Thyroid gland (tissue), 4 donors: Measurements from ENCODE around the gene CAST.
"Not testable (repeated sequence)": the region's sequence is repeated elsewhere in the genome, so short reads cannot be mapped to it uniquely, and the experiment has no call there.

Experiments
- POLR2A ChIP-seq, 2 donors: fragments of 450-650 bp; IDR thresholded peaks; one replicate each; pipeline ENCODE4 v1.6.1; 2017; ENCODE audit warnings: antibody characterized with exemption in 2 of 2, mild to moderate bottlenecking in 2 of 2, moderate library complexity in 1 of 2
- TF ChIP-seq, protein P1 (sequence below), 6 experiments: fragments of 200-600 bp in 3 of 6; fragments of 450-650 bp in 3 of 6; sonication (generic) in 3 of 6; IDR thresholded peaks; one replicate each; pipeline ENCODE4 v1.5.1; 2016 to 2019; ENCODE audit warnings: antibody characterized with exemption in 6 of 6, mild to moderate bottlenecking in 2 of 6, inconsistent platforms in 1 of 6, moderate library complexity in 1 of 6

DNA sequence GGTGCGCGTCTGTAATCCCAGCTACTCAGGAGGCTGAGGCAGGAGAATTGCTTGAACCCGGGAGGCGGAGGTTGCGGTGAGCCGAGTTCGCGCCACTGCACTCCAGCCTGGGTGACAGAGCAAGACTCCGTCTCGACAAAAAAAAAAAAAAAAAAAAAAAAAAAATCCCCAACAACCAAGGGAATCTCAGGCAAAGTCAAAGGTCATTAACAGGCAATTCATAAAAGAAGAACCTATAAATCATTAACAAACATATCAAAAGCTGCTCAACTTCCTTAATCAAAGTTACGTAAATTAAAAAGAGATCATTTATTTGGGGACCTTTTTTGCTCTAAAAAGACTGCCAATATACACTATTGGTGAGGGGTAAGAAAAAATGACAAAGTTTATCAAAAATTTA lies 139.5 kb downstream of the CAST start:
- TF ChIP-seq, protein P1, sequence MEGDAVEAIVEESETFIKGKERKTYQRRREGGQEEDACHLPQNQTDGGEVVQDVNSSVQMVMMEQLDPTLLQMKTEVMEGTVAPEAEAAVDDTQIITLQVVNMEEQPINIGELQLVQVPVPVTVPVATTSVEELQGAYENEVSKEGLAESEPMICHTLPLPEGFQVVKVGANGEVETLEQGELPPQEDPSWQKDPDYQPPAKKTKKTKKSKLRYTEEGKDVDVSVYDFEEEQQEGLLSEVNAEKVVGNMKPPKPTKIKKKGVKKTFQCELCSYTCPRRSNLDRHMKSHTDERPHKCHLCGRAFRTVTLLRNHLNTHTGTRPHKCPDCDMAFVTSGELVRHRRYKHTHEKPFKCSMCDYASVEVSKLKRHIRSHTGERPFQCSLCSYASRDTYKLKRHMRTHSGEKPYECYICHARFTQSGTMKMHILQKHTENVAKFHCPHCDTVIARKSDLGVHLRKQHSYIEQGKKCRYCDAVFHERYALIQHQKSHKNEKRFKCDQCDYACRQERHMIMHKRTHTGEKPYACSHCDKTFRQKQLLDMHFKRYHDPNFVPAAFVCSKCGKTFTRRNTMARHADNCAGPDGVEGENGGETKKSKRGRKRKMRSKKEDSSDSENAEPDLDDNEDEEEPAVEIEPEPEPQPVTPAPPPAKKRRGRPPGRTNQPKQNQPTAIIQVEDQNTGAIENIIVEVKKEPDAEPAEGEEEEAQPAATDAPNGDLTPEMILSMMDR (IDR thresholded peaks at IDR 0.05): not testable (repeated sequence)
- TF ChIP-seq POLR2A (IDR thresholded peaks at IDR 0.05): not testable (repeated sequence)
